GM12801 (cell line): Measurements from ENCODE around the gene EARS2.

ENCODE experiments used
- CTCF ChIP-seq: IDR thresholded peaks from one replicate; pipeline ENCODE4 v1.5.1; 2011; ENCODE audit warnings: control low read depth; ENCODE audit not compliant: insufficient read length; ENCODE audit errors: extremely low read depth

EARS2 gene

GRCh38 chr16:23564575-23565363, 7.6 kb upstream of the EARS2 start:
- no peak for TF ChIP-seq CTCF

- no peak for TF ChIP-seq CTCF
Measured at GRCh38 chr16:23563186-23563585, 6.0 kb upstream of the EARS2 start.

GRCh38 chr16:23562505-23562904, 5.4 kb upstream of the EARS2 start:
- no peak for TF ChIP-seq CTCF

- no peak for TF ChIP-seq CTCF
Measured at GRCh38 chr16:23561586-23561985, 4.4 kb upstream of the EARS2 start.

GRCh38 chr16:23557779-23558702, 891 bp upstream of the EARS2 start:
- no peak for TF ChIP-seq CTCF

- TF ChIP-seq CTCF, result no peak
Measured at GRCh38 chr16:23554536-23554935, 2.6 kb downstream of the EARS2 start.

- no peak for TF ChIP-seq CTCF
Measured at GRCh38 chr16:23552161-23552560, 5.0 kb downstream of the EARS2 start.
